Hepatocyte (in vitro differentiated cells): Measurements from ENCODE around the gene PDE11A. TPM values are rescaled to one million over a fixed set of nuclear protein-coding genes. Genes with fewer than 3 reads are reported as not detected.
A peak's percentile ranks its signal among the peaks of the same experiment; 100 is the strongest.

Experiments
- DNase-seq: peaks from one replicate; pipeline ENCODE4 v3.0.0-alpha.2; 2016; ENCODE audit warnings: low spot score
- H2AFZ ChIP-seq: fragments of 200-600 bp; sonication (generic); 2 replicates; pipeline ENCODE4 v1.6.0; 2016; ENCODE audit warnings: antibody characterized with exemption, mild to moderate bottlenecking
- H3K27ac ChIP-seq: fragments of 200-600 bp; sonication (generic); 2 replicates; pipeline ENCODE4 v1.5.1; 2016; ENCODE audit warnings: mild to moderate bottlenecking
- H3K27me3 ChIP-seq: fragments of 200-600 bp; sonication (generic); 2 replicates; pipeline ENCODE4 v1.6.1; 2016
- H3K36me3 ChIP-seq: fragments of 200-600 bp; sonication (generic); replicated peaks from 2 replicates; pipeline ENCODE4 v1.5.1; 2016; ENCODE audit warnings: low read depth; ENCODE audit not compliant: insufficient read depth
- H3K4me1 ChIP-seq: fragments of 200-600 bp; sonication (generic); 2 replicates; pipeline ENCODE4 v1.5.1; 2016; ENCODE audit warnings: mild to moderate bottlenecking, moderate library complexity; ENCODE audit not compliant: insufficient read depth
- H3K4me2 ChIP-seq: fragments of 200-600 bp; sonication (generic); 2 replicates; pipeline ENCODE4 v1.6.0; 2016
- H3K4me3 ChIP-seq: fragments of 200-600 bp; sonication (generic); 2 replicates; pipeline ENCODE4 v1.5.1; 2016; ENCODE audit warnings: mild to moderate bottlenecking
- H3K79me2 ChIP-seq: fragments of 200-600 bp; sonication (generic); 2 replicates; pipeline ENCODE4 v1.6.0; 2017; ENCODE audit warnings: mild to moderate bottlenecking
- H3K9me2 ChIP-seq: fragments of 200-600 bp; sonication (generic); replicated peaks from 2 replicates; pipeline ENCODE4 v1.6.0; 2017; ENCODE audit warnings: mild to moderate bottlenecking; ENCODE audit not compliant: insufficient read depth
- H3K9me3 ChIP-seq: fragments of 200-600 bp; sonication (generic); 2 replicates; pipeline ENCODE4 v1.5.1; 2016; ENCODE audit warnings: low read depth, mild to moderate bottlenecking
- H4K20me1 ChIP-seq: fragments of 200-600 bp; sonication (generic); 2 replicates; pipeline ENCODE4 v1.6.0; 2016; ENCODE audit warnings: mild to moderate bottlenecking; ENCODE audit not compliant: insufficient read depth, poor library complexity, severe bottlenecking
- EZH2 ChIP-seq: fragments of 200-600 bp; sonication (generic); IDR thresholded peaks from 2 replicates; pipeline ENCODE4 v1.6.1; 2016; ENCODE audit warnings: antibody characterized with exemption, mild to moderate bottlenecking, borderline replicate concordance
- EZH2phosphoT487 ChIP-seq: fragments of 200-600 bp; sonication (generic); IDR thresholded peaks from one replicate; pipeline ENCODE4 v1.6.1; 2018; ENCODE audit warnings: antibody characterized with exemption, mild to moderate bottlenecking, low read depth, moderate library complexity; ENCODE audit not compliant: unreplicated experiment, severe bottlenecking
- WGBS: methylation state at CpG from one replicate; pipeline ENCODE4 v1.1.6; 2016; ENCODE audit warnings: low lambda C conversion rate; ENCODE audit errors: missing lambda C conversion rate; 5-methylcytosine and 5-hydroxymethylcytosine counted together
- polyA plus RNA-seq: library from polyadenylated mRNA; unstranded; fragments of >200 nt; fragmentation: Nextera tagmentation; extraction: Ambion mirVana; gene quantifications from 2 replicates; pipeline ENCODE4 v1.2.1, GENCODE V29; 2016
- total RNA-seq: library from RNA; depleted of rRNA; stranded (reverse); fragments of >200 nt; gene quantifications from 2 replicates; pipeline ENCODE4 v1.2.3, GENCODE V29; 2014
- TF ChIP-seq, protein P1 (sequence below): fragments of 200-600 bp; sonication (generic); IDR thresholded peaks from 2 replicates; pipeline ENCODE4 v1.5.1; 2016; ENCODE audit warnings: antibody characterized with exemption, mild to moderate bottlenecking; ENCODE audit not compliant: poor library complexity

Gene PDE11A
- total and polyA plus RNA-seq, 2 experiments from 2014 or later: 0.71 to 1.9 TPM

DNA sequence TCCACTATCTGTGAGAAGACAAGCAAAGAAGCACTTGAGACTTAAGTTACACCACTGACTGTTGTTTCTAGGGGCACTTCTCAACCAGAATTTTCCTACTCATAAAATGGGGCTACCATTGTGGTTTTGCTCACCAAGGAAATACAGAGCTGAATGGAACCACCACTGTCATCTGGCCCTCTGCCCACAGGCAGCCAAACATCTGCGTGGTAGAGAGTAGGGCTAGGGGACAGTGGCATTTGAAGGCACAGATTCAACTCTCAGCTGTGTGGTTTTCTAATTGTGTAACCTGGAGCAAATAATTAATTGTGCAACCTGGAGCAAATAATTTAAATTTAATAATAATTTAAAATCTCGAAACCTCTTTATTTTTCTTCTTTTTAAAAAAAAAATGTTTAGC, 79.6 kb downstream of the PDE11A start:
- no peaks in the 10 kb centered on the region for H3K4me1 ChIP-seq
- TF ChIP-seq, protein P1, sequence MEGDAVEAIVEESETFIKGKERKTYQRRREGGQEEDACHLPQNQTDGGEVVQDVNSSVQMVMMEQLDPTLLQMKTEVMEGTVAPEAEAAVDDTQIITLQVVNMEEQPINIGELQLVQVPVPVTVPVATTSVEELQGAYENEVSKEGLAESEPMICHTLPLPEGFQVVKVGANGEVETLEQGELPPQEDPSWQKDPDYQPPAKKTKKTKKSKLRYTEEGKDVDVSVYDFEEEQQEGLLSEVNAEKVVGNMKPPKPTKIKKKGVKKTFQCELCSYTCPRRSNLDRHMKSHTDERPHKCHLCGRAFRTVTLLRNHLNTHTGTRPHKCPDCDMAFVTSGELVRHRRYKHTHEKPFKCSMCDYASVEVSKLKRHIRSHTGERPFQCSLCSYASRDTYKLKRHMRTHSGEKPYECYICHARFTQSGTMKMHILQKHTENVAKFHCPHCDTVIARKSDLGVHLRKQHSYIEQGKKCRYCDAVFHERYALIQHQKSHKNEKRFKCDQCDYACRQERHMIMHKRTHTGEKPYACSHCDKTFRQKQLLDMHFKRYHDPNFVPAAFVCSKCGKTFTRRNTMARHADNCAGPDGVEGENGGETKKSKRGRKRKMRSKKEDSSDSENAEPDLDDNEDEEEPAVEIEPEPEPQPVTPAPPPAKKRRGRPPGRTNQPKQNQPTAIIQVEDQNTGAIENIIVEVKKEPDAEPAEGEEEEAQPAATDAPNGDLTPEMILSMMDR: no peak
- TF ChIP-seq EZH2 (no peak), EZH2phosphoT487 (no peak)
- no peak overlapping the region for H3K4me2 ChIP-seq
- no peaks in the 10 kb centered on the region for H3K9me3 ChIP-seq
- 85% methylated on average over 2 of the region's 2 CpGs for WGBS
- no peaks in the 10 kb centered on the region for H3K27me3 ChIP-seq
- no peaks in the 10 kb centered on the region for H4K20me1 ChIP-seq
- no peak overlapping the region for H2AFZ ChIP-seq
- H3K79me2 ChIP-seq: no peaks in the 10 kb centered on the region
- H3K4me3 ChIP-seq: no peak overlapping the region
- DNase-seq: no peak
- H3K27ac ChIP-seq: no peak overlapping the region
- no peaks in the 10 kb centered on the region for H3K9me2 ChIP-seq
- no peaks in the 10 kb centered on the region for H3K36me3 ChIP-seq

DNA sequence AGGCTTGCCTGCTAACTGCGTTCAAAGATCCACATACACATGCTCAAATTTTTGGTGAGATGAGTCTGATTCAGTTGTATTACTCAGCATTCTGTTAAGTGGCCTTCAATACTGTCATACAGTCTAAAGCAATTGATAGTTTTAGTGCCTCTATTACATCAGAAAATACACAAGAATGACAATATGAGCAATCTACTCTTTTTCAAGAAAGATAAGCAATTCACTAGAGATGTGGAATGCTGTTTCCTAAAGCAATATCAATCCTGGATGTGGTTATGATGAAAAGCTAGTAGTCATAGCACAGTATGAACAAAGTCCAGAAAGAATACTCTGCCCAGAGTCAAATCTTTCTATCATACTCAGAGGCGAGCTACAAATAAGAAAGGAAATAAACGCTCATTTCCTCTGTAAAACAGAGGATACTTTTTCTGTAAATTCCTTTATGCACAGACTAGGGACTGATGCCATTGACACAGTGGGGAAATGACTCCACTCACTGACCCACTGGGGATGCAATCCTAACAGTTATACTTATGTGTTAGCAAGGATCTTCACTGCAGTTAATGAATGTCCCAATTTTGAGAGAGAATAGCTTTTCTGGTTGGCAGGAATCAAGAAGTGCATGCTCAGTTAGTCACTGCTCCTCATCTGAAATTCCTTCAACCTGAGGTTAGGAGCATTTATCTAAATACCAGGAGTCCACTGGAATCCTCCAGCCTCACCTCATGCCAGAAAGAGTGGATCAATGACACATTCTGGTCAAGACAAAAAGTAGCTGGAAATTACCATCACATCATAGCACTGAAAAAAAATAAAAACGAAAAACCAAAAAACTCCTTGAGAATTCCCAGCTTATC, 83.3 kb downstream of the PDE11A start:
- H3K4me2 ChIP-seq: no peak overlapping the region
- no peak for DNase-seq

DNA sequence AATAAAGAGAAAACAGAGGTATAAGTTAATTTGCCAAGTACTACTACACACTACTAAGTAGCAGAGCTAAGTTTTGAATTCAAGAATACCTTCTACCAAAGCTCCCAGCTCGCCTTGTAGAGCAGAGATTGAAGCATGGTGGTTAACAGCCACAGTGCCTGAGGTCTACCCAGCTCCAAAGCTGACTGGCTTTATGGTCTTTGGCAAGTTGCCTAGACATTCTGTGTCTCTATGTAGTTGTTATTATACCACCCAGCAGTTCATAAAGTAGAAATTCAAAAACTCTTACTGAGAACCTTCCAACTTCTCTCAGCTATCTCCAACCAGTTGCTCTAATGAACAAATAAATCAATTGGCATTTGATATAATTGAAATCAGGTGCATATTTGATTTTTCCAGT, 87.8 kb downstream of the PDE11A start:
- H3K4me1 ChIP-seq: no peaks in the 10 kb centered on the region
- H3K36me3 ChIP-seq: no peaks in the 10 kb centered on the region
- no peaks in the 10 kb centered on the region for H3K9me3 ChIP-seq
- TF ChIP-seq EZH2phosphoT487 (no peak), EZH2 (no peak)
- TF ChIP-seq, protein P1: no peak
- peak; percentile 23 for DNase-seq
- no peaks in the 10 kb centered on the region for H4K20me1 ChIP-seq
- H3K79me2 ChIP-seq: no peaks in the 10 kb centered on the region
- no peak overlapping the region for H3K4me2 ChIP-seq
- no peak overlapping the region for H3K4me3 ChIP-seq
- peaks cover 5% of the 10 kb centered on the region for H3K27me3 ChIP-seq
- H3K9me2 ChIP-seq: no peaks in the 10 kb centered on the region
- H3K27ac ChIP-seq: no peak overlapping the region
- no peak overlapping the region for H2AFZ ChIP-seq
- WGBS: 75% methylated on average over 1 of the region's 1 CpG

More for the DNA sequence above, 83.3 kb downstream of the PDE11A start:
- Histone ChIP-seq H3K36me3 (no peaks in the 10 kb centered on the region), H3K4me3 (no peak overlapping the region), H4K20me1 (no peaks in the 10 kb centered on the region), H3K79me2 (no peaks in the 10 kb centered on the region), H3K27ac (peak overlapping the region; percentile 2), H3K9me3 (no peaks in the 10 kb centered on the region), H3K4me1 (no peaks in the 10 kb centered on the region), H2AFZ (no peak overlapping the region), H3K9me2 (no peaks in the 10 kb centered on the region), H3K27me3 (peaks cover 5% of the 10 kb centered on the region)
- TF ChIP-seq EZH2phosphoT487 (no peak), EZH2 (no peak)
- TF ChIP-seq, protein P1: no peak
- WGBS: 85% methylated on average over 4 of the region's 4 CpGs
